HG03060 (cell line): ENCODE measurements around the gene GNB4.

Experiments
- ATAC-seq: cut with Tn5 transposase; IDR thresholded peaks from one replicate; pipeline ENCODE4 v1.9.1; 2021; ENCODE audit warnings: low read depth, moderate number of reproducible peaks; ENCODE audit not compliant: unreplicated experiment

Gene GNB4

GRCh38 chr3:179438841-179439240, 12.4 kb downstream of the GNB4 start:
- peak; percentile 74 for ATAC-seq

DNA sequence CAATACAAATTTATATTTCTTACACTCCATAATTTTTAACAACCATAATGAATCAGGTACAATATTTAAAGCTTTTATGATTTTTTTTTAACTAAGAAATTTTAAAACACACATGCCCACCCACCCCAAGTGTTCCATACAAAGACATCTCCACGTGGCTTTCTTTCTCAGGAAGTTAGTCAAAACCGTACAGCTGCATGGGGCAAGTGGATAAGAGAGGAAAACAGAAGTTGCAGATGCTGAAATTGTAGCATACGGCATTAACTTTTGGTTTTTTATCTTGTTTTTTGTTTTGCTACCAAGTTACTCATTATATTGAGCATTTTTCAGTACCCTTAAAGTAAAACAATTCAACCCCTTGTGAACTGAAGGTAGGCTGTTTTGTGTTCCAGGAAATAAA, 14.8 kb downstream of the GNB4 start:
- no peak for ATAC-seq

GRCh38 chr3:179432451-179432850, 18.8 kb downstream of the GNB4 start:
- ATAC-seq = no peak

GRCh38 chr3:179432021-179432420, 19.2 kb downstream of the GNB4 start:
- ATAC-seq = peak; percentile 45

DNA sequence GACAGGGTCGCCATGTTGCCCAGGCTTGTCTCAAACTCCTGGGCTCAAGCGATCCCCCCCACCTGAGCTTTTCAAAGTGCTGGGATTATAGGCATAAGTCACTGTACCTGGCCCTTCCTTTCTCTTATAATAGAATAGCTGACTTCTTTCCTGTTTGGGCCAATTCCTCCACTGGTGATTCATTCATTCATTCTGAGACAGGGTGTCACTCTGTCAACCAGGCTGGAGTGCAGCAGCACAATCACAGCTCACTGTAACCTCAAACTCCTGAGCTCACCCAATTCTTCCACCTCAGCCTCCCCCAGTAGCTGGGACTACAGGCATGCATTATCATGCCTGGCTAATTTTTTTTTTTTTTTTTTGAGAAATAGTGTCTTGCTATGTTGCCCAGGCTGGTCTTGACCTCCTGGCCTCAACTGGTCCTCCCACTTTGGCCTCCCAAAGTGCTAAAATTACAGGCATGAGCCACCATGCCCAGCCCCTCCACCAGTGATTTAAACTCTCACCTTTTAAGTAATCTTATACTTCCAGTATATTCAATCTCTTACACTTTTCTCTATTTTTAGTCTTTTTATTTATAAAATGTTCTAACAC, 20.9 kb downstream of the GNB4 start:
- ATAC-seq = no peak

DNA sequence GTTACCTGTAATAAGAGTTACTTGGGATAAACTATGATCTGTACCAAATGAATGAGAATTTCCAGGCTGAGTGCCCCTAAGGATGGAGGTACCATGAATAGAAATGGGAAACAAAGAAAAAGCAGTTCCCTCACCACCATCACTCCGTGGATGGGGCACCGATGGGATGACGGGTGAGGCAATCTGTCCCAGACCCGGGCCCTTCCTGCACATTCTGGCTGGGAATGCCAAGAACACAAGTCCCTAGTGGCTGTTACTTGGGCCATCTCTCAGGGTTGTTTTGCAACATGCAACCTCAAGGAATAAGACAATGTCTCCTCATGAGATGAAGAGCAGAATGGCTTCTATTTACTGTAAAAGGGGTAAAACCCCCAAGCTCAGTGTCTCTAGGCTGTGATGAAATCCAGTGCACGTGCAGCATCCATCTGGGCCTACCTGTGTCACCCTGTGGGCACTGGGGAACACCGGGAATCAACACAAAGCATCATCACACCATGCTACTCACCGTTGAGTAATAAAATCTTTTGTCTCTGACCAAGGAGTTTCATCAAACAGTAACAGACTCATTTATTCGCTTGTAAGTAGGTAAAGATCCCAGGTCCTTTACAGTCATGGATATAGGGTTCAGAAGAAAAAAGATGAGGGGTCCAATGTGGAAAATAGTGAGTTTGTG, 22.3 kb downstream of the GNB4 start:
- no peak for ATAC-seq

DNA sequence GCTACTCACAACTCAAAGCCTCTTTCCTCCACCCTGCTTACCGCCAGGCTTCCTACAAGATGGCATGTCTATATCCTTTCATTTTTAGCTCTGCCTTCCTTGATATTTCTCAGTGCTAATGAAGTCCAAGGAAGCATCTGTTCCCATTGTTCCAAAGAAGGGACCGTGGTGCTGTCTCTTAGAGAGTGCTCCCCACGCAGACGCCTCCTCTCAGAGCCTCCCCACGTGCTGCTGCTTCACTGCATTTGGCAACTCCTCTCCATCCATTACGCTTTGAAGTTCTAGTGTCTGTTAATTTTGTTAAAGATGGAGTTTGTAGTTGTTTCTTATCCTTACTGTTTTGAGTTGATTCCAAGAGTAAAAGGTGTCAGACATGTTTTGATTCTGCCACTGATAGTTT, 26.2 kb downstream of the GNB4 start:
- ATAC-seq = no peak

- no peak for ATAC-seq
Measured at GRCh38 chr3:179421500-179421899, 29.8 kb downstream of the GNB4 start.

DNA sequence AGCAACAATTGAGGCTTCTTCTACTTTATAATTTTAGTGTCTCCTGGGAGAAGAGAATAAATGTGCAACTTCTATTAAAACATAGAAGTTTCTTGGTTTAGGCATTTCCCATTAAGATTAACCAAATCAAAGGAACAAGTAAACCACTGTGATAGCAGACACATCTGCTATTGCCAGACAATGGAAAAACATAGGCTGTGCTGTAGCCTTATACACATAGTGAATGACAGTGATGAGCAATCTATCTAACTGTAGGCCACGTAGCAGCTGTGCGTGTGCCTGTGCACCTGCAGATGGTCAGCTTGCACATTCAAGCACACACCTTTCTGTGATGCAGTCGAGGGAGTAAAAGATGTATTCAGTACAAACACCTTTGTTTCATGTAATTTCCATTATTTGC, 32.7 kb downstream of the GNB4 start:
- no peak for ATAC-seq

GRCh38 chr3:179416681-179417080, 34.6 kb downstream of the GNB4 start:
- ATAC-seq = no peak

DNA sequence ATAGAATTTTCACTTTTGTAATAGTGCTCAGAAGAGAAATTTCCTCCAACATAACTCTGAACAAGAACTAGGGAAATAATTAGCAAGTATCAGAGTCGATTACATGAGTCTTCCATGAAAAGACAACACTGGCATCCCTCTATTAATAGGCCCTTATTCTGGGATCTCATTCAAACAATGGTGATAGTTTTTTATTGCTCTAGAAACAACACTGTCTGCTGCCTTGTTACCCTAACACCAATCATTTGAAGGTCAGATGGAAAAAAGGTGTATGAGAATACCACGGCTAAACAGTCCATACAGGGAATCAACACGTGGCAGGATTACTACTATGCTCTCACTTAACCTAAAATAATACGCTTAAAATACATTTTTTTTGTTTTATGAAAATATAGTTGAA, 35.9 kb downstream of the GNB4 start:
- no peak for ATAC-seq

DNA sequence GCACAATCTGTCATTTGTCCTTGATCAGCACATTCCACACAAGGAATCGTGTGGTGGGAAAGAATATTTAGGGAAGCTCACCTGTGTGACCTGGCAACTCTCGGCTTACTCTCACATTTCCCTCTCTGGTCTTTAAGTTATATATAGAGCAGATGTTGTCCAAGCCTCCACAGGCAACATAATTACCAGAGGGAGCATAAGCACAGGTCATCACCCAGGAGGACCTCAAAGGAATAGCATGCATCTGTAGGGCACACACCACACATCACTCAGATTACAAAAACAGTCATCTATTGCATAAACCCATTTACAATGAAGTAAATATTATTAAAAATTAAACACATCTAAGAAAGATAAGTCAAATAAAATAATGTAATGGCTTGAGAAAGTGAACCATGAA, 36.5 kb downstream of the GNB4 start:
- no peak for ATAC-seq

DNA sequence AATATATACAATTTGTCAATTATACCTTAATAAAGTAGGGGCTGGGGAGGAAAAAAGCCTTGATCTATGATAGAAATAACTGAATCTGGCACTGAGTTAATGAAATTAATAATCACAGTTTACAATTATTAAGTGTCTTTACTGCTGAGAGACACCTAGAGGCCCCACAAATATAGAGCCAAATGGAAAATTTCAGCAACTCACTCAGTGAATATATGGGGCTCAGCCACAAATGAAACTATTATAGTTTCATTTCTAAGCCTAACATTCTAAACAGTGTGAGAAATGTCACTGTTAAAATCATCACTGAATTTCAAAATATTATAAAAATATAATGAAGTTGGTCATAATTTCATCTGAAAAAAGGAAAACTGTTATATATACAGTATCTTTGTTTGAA, 40.3 kb downstream of the GNB4 start:
- no peak for ATAC-seq

GRCh38 chr3:179410331-179410730, 40.9 kb downstream of the GNB4 start:
- ATAC-seq = no peak

DNA sequence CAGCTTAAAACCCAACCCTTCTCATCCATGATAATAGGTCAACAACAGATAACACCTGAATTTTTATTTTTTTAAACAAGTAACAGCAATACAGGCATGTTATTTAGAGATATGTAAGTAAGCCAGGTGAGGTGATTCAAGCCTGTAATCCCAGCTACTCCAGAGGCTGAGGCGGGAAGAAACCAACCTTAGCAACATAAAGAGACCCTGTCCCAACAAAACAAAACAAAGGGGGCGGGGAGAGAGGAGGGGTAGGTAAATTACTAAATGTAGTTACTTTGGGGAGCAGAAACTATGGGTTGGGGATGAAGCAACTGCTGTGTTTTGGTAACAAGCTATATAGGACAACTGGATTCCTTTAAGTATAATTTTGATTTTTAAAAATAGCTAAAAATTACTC, 47.0 kb downstream of the GNB4 start:
- no peak for ATAC-seq

GRCh38 chr3:179402963-179403362, 48.3 kb downstream of the GNB4 start:
- ATAC-seq = no peak

DNA sequence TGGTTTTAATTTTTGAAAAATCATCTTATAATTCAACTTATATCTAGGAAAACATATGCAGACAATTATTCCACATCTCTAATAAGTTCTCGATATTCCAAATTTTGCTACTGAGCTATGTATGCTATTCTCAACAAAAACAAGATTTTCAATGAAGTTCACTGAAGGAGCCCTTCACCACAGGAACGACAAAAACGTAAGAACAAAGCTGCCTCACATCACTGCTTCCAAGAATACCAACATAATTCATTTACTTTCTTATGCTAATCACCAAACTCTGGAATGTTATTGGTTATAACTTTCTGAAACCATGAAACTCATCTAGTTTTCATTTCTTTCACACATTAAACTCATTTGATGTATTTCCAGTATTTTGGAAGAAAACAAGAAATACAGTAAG, 49.7 kb downstream of the GNB4 start:
- ATAC-seq = no peak

DNA sequence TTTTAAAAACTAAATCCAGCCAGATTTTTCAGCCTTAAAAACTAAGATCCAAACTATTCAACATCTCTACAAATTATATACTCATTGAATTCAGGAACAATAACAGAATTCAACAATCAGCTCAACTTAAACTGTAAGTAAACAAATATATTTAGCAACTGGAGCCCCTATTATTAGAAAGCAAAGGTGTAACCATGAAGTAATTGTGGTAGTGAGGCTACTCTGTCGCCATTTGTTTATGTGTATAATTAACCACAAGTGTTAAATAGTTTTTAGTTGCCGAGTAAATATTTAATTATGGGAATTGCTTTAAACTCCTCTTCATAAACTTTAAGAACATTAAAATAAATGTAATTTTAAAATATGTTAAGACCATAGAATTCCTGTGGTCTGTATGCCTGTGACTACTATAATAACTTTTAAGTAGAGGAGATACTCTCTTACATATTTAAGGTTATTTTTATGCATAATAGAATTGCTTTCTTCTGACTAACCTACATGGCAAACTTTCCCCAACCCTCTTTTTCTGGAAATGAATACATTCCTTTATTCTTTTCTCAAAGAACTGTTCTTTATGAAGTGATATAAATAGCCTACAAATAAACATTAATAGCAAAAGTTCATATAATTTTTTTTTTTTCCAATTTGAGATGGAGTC, 52.6 kb downstream of the GNB4 start:
- no peak for ATAC-seq

DNA sequence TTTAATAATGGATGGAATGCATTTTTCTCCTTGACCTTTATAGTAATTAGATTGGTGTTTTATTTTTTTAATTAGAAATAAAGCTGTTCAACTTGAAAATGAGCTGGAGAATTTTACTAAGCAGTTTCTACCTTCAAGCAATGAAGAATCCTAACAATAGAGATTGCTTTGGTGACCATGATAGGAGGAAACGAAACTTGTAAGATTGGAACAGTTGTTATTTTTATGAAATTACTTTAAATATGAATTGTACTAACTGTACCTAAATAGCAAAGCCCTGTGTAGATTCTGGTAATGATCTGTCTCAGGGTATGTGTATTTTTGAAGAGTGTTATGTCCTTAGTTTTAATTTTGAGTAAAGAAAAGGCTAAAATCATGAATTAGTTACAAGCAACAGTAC, 59.4 kb downstream of the GNB4 start:
- no peak for ATAC-seq

- ATAC-seq = no peak
Measured at GRCh38 chr3:179376474-179376873, 74.8 kb downstream of the GNB4 start.

- ATAC-seq = no peak
Measured at GRCh38 chr3:179375091-179375999, 75.9 kb downstream of the GNB4 start.
